Liver (tissue), 9 donors: ENCODE measurements around the gene BCAP29. TPM values are rescaled to one million over a fixed set of nuclear protein-coding genes. Genes with fewer than 3 reads are reported as not detected.

Source experiments
- DNase-seq: peaks from one replicate; pipeline ENCODE4 v3.0.0-alpha.2; 2017; ENCODE audit warnings: low spot score
- H3K27ac ChIP-seq, 2 donors: one replicate each; pipeline ENCODE4 v1.7.0; 2013; ENCODE audit warnings: inconsistent platforms in 2 of 2, low read length in 2 of 2, control low read depth in 1 of 2, low read depth in 1 of 2, mild to moderate bottlenecking in 1 of 2
- H3K27me3 ChIP-seq, 4 donors: one replicate each; pipeline versions ENCODE4 v1.6.1 to v1.7.0; 2013; ENCODE audit warnings: low read length in 3 of 4, inconsistent platforms in 1 of 4, mild to moderate bottlenecking in 1 of 4, moderate library complexity in 1 of 4; ENCODE audit not compliant: control insufficient read depth in 4 of 4, insufficient read depth in 4 of 4
- H3K36me3 ChIP-seq, 4 donors: one replicate each; pipeline versions ENCODE4 v1.6.1 to v1.7.0; 2013; ENCODE audit warnings: low read length in 3 of 4, mild to moderate bottlenecking in 3 of 4, low read depth in 1 of 4, moderate library complexity in 1 of 4; ENCODE audit not compliant: control insufficient read depth in 4 of 4, insufficient read depth in 3 of 4
- H3K4me1 ChIP-seq, 4 donors: one replicate each; pipeline versions ENCODE4 v1.6.1 to v1.7.0; 2013; ENCODE audit warnings: low read length in 3 of 4, mild to moderate bottlenecking in 3 of 4, moderate library complexity in 1 of 4; ENCODE audit not compliant: control insufficient read depth in 4 of 4, insufficient read depth in 4 of 4
- H3K4me3 ChIP-seq, 3 donors: one replicate each; pipeline versions ENCODE4 v1.6.1 to v1.7.0; 2013; ENCODE audit warnings: low read length in 3 of 3, control low read depth in 1 of 3, low read depth in 1 of 3, mild to moderate bottlenecking in 1 of 3
- H3K9ac ChIP-seq, 2 donors: one replicate each; pipeline ENCODE4 v1.7.0; 2013; ENCODE audit warnings: low read length in 2 of 2, mild to moderate bottlenecking in 2 of 2, moderate library complexity in 2 of 2, control low read depth in 1 of 2, low read depth in 1 of 2
- H3K9me3 ChIP-seq, 4 donors: one replicate each; pipeline versions ENCODE4 v1.6.1 to v1.7.0; 2013; ENCODE audit warnings: low read length in 3 of 4; ENCODE audit not compliant: control insufficient read depth in 4 of 4
- EGR1 ChIP-seq, 2 donors: IDR thresholded peaks; 2 replicates each; pipeline ENCODE4 v1.6.1; 2016 to 2018; ENCODE audit warnings: antibody characterized with exemption in 2 of 2, low read depth in 2 of 2
- HNF4A ChIP-seq, 2 donors: conservative IDR thresholded peaks; 2 replicates each; pipeline ENCODE4 v1.6.1; 2016; ENCODE audit warnings: antibody characterized with exemption in 2 of 2, mild to moderate bottlenecking in 2 of 2
- HNF4G ChIP-seq: IDR thresholded peaks from 2 replicates; pipeline ENCODE4 v1.6.1; 2016; ENCODE audit warnings: antibody characterized with exemption
- JUND ChIP-seq, 2 donors: IDR thresholded peaks; 2 replicates each; pipeline ENCODE4 v1.6.1; 2016; ENCODE audit warnings: antibody characterized with exemption in 2 of 2
- MAX ChIP-seq: IDR thresholded peaks from 2 replicates; pipeline ENCODE4 v1.6.1; 2016; ENCODE audit warnings: antibody characterized with exemption
- NR2F2 ChIP-seq: IDR thresholded peaks from 2 replicates; pipeline ENCODE4 v1.6.1; 2016; ENCODE audit warnings: antibody characterized with exemption
- RAD21 ChIP-seq, 2 donors: IDR thresholded peaks; 2 replicates each; pipeline ENCODE4 v1.6.1; 2016; ENCODE audit warnings: antibody characterized with exemption in 2 of 2, mild to moderate bottlenecking in 2 of 2
- RXRA ChIP-seq, 2 donors: IDR thresholded peaks; 2 replicates each; pipeline ENCODE4 v1.6.1; 2017 to 2018; ENCODE audit warnings: antibody characterized with exemption in 2 of 2, mild to moderate bottlenecking in 1 of 2
- SP1 ChIP-seq: IDR thresholded peaks from 2 replicates; pipeline ENCODE4 v1.6.1; 2018; ENCODE audit warnings: antibody characterized with exemption, mild to moderate bottlenecking
- TAF1 ChIP-seq: conservative IDR thresholded peaks from 2 replicates; pipeline ENCODE4 v1.6.1; 2016; ENCODE audit warnings: antibody characterized with exemption, mild to moderate bottlenecking
- YY1 ChIP-seq: IDR thresholded peaks from 2 replicates; pipeline ENCODE4 v1.6.1; 2016; ENCODE audit warnings: antibody characterized with exemption, mild to moderate bottlenecking
- WGBS: extraction: QIAGEN DNeasy Blood & Tissue Kit; methylation state at CpG from one replicate; pipeline ENCODE4 v1.1.7; 2013; 5-methylcytosine and 5-hydroxymethylcytosine counted together
- polyA plus RNA-seq, 2 donors: library from polyadenylated mRNA; stranded (reverse) in 1 of 2; unstranded in 1 of 2; fragments of 200-250 nt in 1 of 2; fragments of >200 nt in 1 of 2; fragmentation: Nextera tagmentation in 1 of 2; extraction: Ambion mirVana in 1 of 2; gene quantifications; one replicate each; pipeline versions ENCODE4 v1.2.1 to v1.2.3, GENCODE V29; 2013 to 2015
- total RNA-seq, 2 donors: library from RNA; depleted of rRNA; stranded (reverse); fragments of >200 nt; gene quantifications; one replicate each; pipeline ENCODE4 v1.2.3, GENCODE V29; 2014
- TF ChIP-seq, protein P1 (sequence below): fragments of 150-350 bp; IDR thresholded peaks from 2 replicates; pipeline ENCODE4 v1.5.1; 2017; ENCODE audit warnings: improper control_type of control experiment, low read depth, low read length; ENCODE audit not compliant: missing input control
- TF ChIP-seq, protein P2 (sequence below): IDR thresholded peaks from 2 replicates; pipeline ENCODE4 v1.6.1; 2016; ENCODE audit warnings: antibody characterized with exemption
- donor health status: healthy.
- donor health status: healthy.
- donor health status: healthy.
- donor health status: healthy.
- donor health status: healthy.

The BCAP29 gene
- total and polyA plus RNA-seq, 4 donors = 19.5 to 77.7 (median 36.9) TPM

- Histone ChIP-seq H3K4me3 (no peak overlapping the region), H3K4me1 (no peaks in the 10 kb centered on the region), H3K36me3 (peaks cover 2 to 13% (median 5%) of the 10 kb centered on the region in 4 donors), H3K27me3 (no peaks in the 10 kb centered on the region), H3K9me3 (no peaks in the 10 kb centered on the region), H3K27ac (no peak overlapping the region), H3K9ac (no peak overlapping the region)
- TF ChIP-seq HNF4G = no peak
- no peak for TF ChIP-seq MAX
- TF ChIP-seq YY1 = no peak
- TF ChIP-seq RXRA (IDR thresholded peaks at IDR 0.05) = no peak
- TF ChIP-seq HNF4A (conservative IDR thresholded peaks at IDR 0.05) = no peak
- TF ChIP-seq, protein P1, sequence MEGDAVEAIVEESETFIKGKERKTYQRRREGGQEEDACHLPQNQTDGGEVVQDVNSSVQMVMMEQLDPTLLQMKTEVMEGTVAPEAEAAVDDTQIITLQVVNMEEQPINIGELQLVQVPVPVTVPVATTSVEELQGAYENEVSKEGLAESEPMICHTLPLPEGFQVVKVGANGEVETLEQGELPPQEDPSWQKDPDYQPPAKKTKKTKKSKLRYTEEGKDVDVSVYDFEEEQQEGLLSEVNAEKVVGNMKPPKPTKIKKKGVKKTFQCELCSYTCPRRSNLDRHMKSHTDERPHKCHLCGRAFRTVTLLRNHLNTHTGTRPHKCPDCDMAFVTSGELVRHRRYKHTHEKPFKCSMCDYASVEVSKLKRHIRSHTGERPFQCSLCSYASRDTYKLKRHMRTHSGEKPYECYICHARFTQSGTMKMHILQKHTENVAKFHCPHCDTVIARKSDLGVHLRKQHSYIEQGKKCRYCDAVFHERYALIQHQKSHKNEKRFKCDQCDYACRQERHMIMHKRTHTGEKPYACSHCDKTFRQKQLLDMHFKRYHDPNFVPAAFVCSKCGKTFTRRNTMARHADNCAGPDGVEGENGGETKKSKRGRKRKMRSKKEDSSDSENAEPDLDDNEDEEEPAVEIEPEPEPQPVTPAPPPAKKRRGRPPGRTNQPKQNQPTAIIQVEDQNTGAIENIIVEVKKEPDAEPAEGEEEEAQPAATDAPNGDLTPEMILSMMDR = no peak
- TF ChIP-seq, protein P2, sequence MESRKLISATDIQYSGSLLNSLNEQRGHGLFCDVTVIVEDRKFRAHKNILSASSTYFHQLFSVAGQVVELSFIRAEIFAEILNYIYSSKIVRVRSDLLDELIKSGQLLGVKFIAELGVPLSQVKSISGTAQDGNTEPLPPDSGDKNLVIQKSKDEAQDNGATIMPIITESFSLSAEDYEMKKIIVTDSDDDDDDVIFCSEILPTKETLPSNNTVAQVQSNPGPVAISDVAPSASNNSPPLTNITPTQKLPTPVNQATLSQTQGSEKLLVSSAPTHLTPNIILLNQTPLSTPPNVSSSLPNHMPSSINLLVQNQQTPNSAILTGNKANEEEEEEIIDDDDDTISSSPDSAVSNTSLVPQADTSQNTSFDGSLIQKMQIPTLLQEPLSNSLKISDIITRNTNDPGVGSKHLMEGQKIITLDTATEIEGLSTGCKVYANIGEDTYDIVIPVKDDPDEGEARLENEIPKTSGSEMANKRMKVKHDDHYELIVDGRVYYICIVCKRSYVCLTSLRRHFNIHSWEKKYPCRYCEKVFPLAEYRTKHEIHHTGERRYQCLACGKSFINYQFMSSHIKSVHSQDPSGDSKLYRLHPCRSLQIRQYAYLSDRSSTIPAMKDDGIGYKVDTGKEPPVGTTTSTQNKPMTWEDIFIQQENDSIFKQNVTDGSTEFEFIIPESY = no peak
- TF ChIP-seq SP1 = no peak
- TF ChIP-seq JUND (IDR thresholded peaks at IDR 0.05) = no peak
- WGBS = 95% methylated on average over 5 of the region's 5 CpGs
- DNase-seq = no peak
Measured at GRCh38 chr7:107543338-107543993, 36.6 kb upstream of the BCAP29 start.

- no peak for DNase-seq
- H3K4me1 ChIP-seq = no peaks in the 10 kb centered on the region
- no peak overlapping the region for H3K4me3 ChIP-seq
- TF ChIP-seq HNF4G (no peak), SP1 (no peak), NR2F2 (no peak), JUND (IDR thresholded peaks at IDR 0.05) (no peak), EGR1 (IDR thresholded peaks at IDR 0.05; ENCODE audit: low read depth in 2 of 2) (no peak), RAD21 (IDR thresholded peaks at IDR 0.05) (no peak), TAF1 (no peak)
- TF ChIP-seq, protein P2 = no peak
- TF ChIP-seq, protein P1 = no peak
- no peaks in the 10 kb centered on the region for H3K9me3 ChIP-seq
- no peak overlapping the region for H3K9ac ChIP-seq
- H3K36me3 ChIP-seq = peaks cover 2 to 13% (median 4%) of the 10 kb centered on the region in 4 donors
- H3K27me3 ChIP-seq = no peaks in the 10 kb centered on the region
- no peak overlapping the region for H3K27ac ChIP-seq
- 97% methylated on average over 4 of the region's 4 CpGs for WGBS
Measured at GRCh38 chr7:107544848-107545591, 35.0 kb upstream of the BCAP29 start.
